Lower leg skin (tissue), 3 donors: ENCODE results near the gene CCDC88B.

ENCODE experiments used
- POLR2A ChIP-seq, 2 donors: fragments of 450-650 bp; IDR thresholded peaks; one replicate each; pipeline ENCODE4 v1.6.1; 2016 to 2017; ENCODE audit warnings: antibody characterized with exemption in 2 of 2, mild to moderate bottlenecking in 1 of 2, moderate library complexity in 1 of 2
- TF ChIP-seq, protein P1 (sequence below), 3 donors: fragments of 450-650 bp; IDR thresholded peaks; one replicate each; pipeline ENCODE4 v1.5.1; 2016; ENCODE audit warnings: antibody characterized with exemption in 3 of 3, mild to moderate bottlenecking in 3 of 3, moderate library complexity in 2 of 3

DNA sequence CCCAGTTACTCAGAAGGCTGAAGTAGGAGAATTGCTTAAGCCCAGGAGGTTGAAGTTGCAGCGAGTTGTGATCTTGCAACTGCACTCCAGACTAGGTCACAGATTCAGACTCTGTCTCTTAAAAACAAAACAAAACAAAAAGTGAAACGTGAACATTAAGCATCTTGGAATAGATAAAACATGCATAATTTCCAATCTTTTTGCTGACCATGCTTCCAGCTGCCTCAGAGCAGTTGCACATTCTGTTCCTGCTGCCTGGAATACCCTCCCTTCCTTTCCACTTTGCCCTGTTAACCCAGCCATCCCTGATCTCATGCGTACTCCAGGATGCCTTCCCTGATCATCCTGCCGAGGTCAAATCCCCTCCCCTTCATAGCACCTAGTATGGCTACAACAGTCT is 718 bp upstream of the CCDC88B start:
- TF ChIP-seq, protein P1, sequence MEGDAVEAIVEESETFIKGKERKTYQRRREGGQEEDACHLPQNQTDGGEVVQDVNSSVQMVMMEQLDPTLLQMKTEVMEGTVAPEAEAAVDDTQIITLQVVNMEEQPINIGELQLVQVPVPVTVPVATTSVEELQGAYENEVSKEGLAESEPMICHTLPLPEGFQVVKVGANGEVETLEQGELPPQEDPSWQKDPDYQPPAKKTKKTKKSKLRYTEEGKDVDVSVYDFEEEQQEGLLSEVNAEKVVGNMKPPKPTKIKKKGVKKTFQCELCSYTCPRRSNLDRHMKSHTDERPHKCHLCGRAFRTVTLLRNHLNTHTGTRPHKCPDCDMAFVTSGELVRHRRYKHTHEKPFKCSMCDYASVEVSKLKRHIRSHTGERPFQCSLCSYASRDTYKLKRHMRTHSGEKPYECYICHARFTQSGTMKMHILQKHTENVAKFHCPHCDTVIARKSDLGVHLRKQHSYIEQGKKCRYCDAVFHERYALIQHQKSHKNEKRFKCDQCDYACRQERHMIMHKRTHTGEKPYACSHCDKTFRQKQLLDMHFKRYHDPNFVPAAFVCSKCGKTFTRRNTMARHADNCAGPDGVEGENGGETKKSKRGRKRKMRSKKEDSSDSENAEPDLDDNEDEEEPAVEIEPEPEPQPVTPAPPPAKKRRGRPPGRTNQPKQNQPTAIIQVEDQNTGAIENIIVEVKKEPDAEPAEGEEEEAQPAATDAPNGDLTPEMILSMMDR (IDR thresholded peaks at IDR 0.05) = no peak
- TF ChIP-seq POLR2A (IDR thresholded peaks at IDR 0.05) = no peak
